GM12891 (cell line): ENCODE measurements around the gene RILPL2.

Source experiments
- POLR2A ChIP-seq: IDR thresholded peaks from 2 replicates; pipeline ENCODE4 v1.6.1; 2011; ENCODE audit warnings: low read depth, low read length, control low read depth
- POLR2AphosphoS5 ChIP-seq: IDR thresholded peaks from 2 replicates; pipeline ENCODE4 v1.6.1; 2011; ENCODE audit warnings: low read depth, low read length, control low read depth
- POU2F2 ChIP-seq: IDR thresholded peaks from 2 replicates; pipeline ENCODE4 v1.6.1; 2011; ENCODE audit warnings: low read depth, mild to moderate bottlenecking, control low read depth, low read length, moderate library complexity
- SPI1 ChIP-seq: IDR thresholded peaks from 2 replicates; pipeline ENCODE4 v1.6.1; 2011; ENCODE audit warnings: low read depth, low read length, control low read depth
- TAF1 ChIP-seq: IDR thresholded peaks from 2 replicates; pipeline ENCODE4 v1.6.1; 2011; ENCODE audit warnings: low read depth, low read length, control low read depth

GRCh38 chr12:123474485-123475245 lies 38.2 kb upstream of the RILPL2 start:
- TF ChIP-seq SPI1 (no peak), POLR2A (no peak), TAF1 (no peak), POLR2AphosphoS5 (no peak), POU2F2 (no peak)
